GM04504 (cell line): ENCODE measurements around the gene IGSF23.

ENCODE experiments used
- DNase-seq: peaks from one replicate; pipeline ENCODE4 v3.0.0-alpha.2; 2012; ENCODE audit warnings: low read depth

The IGSF23 gene

GRCh38 chr19:44641501-44642265, 28.3 kb downstream of the IGSF23 start:
- no peak for DNase-seq

- DNase-seq = no peak
Measured at GRCh38 chr19:44642377-44642776, 29.0 kb downstream of the IGSF23 start.

GRCh38 chr19:44643605-44644401, 30.4 kb downstream of the IGSF23 start, which contains the start of gene PVR:
Gene PVR, plus strand, starts transcription at chr19:44643910. Its CDS starts 187 bp downstream, at chr19:44644097.
- DNase-seq = peak; percentile 45

- no peak for DNase-seq
Measured at GRCh38 chr19:44644402-44645016, 31.1 kb downstream of the IGSF23 start.

- DNase-seq = no peak
Measured at GRCh38 chr19:44645407-44646048, 32.2 kb downstream of the IGSF23 start.

GRCh38 chr19:44646049-44646416, 32.7 kb downstream of the IGSF23 start:
- no peak for DNase-seq

GRCh38 chr19:44647144-44647543, 33.8 kb downstream of the IGSF23 start:
- no peak for DNase-seq

- peak; percentile 73 for DNase-seq
Measured at GRCh38 chr19:44648631-44649251, 35.4 kb downstream of the IGSF23 start.

GRCh38 chr19:44649578-44650145, 36.3 kb downstream of the IGSF23 start:
- DNase-seq = no peak

GRCh38 chr19:44653343-44653742, 40.0 kb downstream of the IGSF23 start:
- no peak for DNase-seq

- DNase-seq = no peak
Measured at GRCh38 chr19:44653977-44654774, 40.8 kb downstream of the IGSF23 start.

GRCh38 chr19:44657211-44657921, 44.0 kb downstream of the IGSF23 start:
- DNase-seq = no peak

- DNase-seq = no peak
Measured at GRCh38 chr19:44658069-44658733, 44.8 kb downstream of the IGSF23 start.

- DNase-seq = no peak
Measured at GRCh38 chr19:44660081-44660480, 46.7 kb downstream of the IGSF23 start.

- DNase-seq = no peak
Measured at GRCh38 chr19:44661205-44661604, 47.8 kb downstream of the IGSF23 start.

- DNase-seq = no peak
Measured at GRCh38 chr19:44661904-44662303, 48.5 kb downstream of the IGSF23 start.

- DNase-seq = no peak
Measured at GRCh38 chr19:44662691-44663385, 49.5 kb downstream of the IGSF23 start.

- DNase-seq = no peak
Measured at GRCh38 chr19:44663996-44664395, 50.6 kb downstream of the IGSF23 start.

- DNase-seq = no peak
Measured at GRCh38 chr19:44664976-44665375, 51.6 kb downstream of the IGSF23 start.
